H1 (cell line): ENCODE measurements around the gene EXT2. TPM values are rescaled to one million over a fixed set of nuclear protein-coding genes. Genes with fewer than 3 reads are reported as not detected.

Experiments used
- CTCF ChIA-PET: fragments of 300-600 bp; sonication (Branson Sonifier 250); formaldehyde crosslinking; loops from one replicate; lab custom pipeline; 2021; ENCODE audit not compliant: partially characterized antibody; lab: Charles Lee
- POLR2A ChIA-PET: fragments of 300-600 bp; sonication (Branson Sonifier 250); formaldehyde crosslinking; loops from one replicate; lab custom pipeline; 2021; ENCODE audit warnings: inconsistent platforms; ENCODE audit not compliant: partially characterized antibody; lab: Charles Lee
- DNase-seq, 2 experiments: peaks; one replicate each; pipeline versions ENCODE4 v3.0.0 to v3.0.0-alpha.2; 2010 to 2022; ENCODE audit warnings: low spot score in 2 of 2, low read depth in 1 of 2, mixed read lengths in 1 of 2
- FAIRE-seq: peaks from 2 replicates; lab custom pipeline; 2011; peaks lifted over from hg19 to GRCh38; lab: Jason Lieb, UNC
- H2AFZ ChIP-seq: 2 replicates; pipeline ENCODE4 v1.8.1; 2012; ENCODE audit warnings: low read length, inconsistent platforms
- H2AK5ac ChIP-seq: 2 replicates; pipeline ENCODE4 v1.6.1; 2013; ENCODE audit warnings: low read depth, low read length
- H2BK120ac ChIP-seq: replicated peaks from 2 replicates; pipeline ENCODE3; 2013; ENCODE audit warnings: low read depth, low read length, inconsistent platforms
- H2BK12ac ChIP-seq: 2 replicates; pipeline ENCODE4 v1.6.1; 2013; ENCODE audit warnings: low read depth, low read length
- H2BK15ac ChIP-seq: 2 replicates; pipeline ENCODE4 v1.6.1; 2013; ENCODE audit warnings: low read length
- H2BK20ac ChIP-seq: 2 replicates; pipeline ENCODE4 v1.6.1; 2013; ENCODE audit warnings: low read length
- H2BK5ac ChIP-seq: 2 replicates; pipeline ENCODE4 v1.6.1; 2013; ENCODE audit warnings: low read depth, low read length
- H3K14ac ChIP-seq: 2 replicates; pipeline ENCODE4 v1.6.1; 2013; ENCODE audit warnings: inconsistent platforms; ENCODE audit not compliant: insufficient read length
- H3K18ac ChIP-seq: 2 replicates; pipeline ENCODE4 v1.6.1; 2013; ENCODE audit warnings: low read length; ENCODE audit errors: extremely low read depth
- H3K23ac ChIP-seq: 2 replicates; pipeline ENCODE4 v1.6.1; 2013; ENCODE audit warnings: inconsistent platforms; ENCODE audit not compliant: insufficient read length
- H3K23me2 ChIP-seq: 2 replicates; pipeline ENCODE4 v1.6.1; 2013; ENCODE audit warnings: low read depth, low read length
- H3K27ac ChIP-seq: 2 replicates; pipeline ENCODE4 v1.6.1; 2011; ENCODE audit warnings: low read depth, low read length, inconsistent platforms
- H3K27me3 ChIP-seq, 4 experiments: replicated peaks in 1 of 4; 1 replicate in 1 of 4; 2 replicates in 3 of 4; pipeline versions ENCODE4 v1.6.1 to v1.8.1; 2011 to 2013; ENCODE audit warnings: low read length in 3 of 4, mild to moderate bottlenecking in 3 of 4, inconsistent platforms in 2 of 4, mixed read lengths in 2 of 4, moderate library complexity in 1 of 4; ENCODE audit not compliant: control insufficient read depth in 3 of 4, insufficient read depth in 3 of 4; ENCODE audit errors: extremely low read depth in 1 of 4
- H3K36me3 ChIP-seq, 4 experiments: 2 replicates each; pipeline versions ENCODE4 v1.6.1 to v1.8.1; 2011 to 2013; ENCODE audit warnings: mild to moderate bottlenecking in 4 of 4, low read length in 3 of 4, moderate library complexity in 2 of 4, control low read depth in 1 of 4, inconsistent platforms in 1 of 4; ENCODE audit not compliant: insufficient read depth in 4 of 4, control insufficient read depth in 2 of 4
- H3K4ac ChIP-seq: replicated peaks from 2 replicates; pipeline ENCODE3; 2013; ENCODE audit warnings: low read length, low read depth, mixed read lengths, inconsistent platforms; ENCODE audit not compliant: insufficient read length
- H3K4me1 ChIP-seq, 4 experiments: replicated peaks in 1 of 4; 1 replicate in 1 of 4; 2 replicates in 3 of 4; pipeline versions ENCODE4 v1.6.1 to v1.8.1; 2011 to 2013; ENCODE audit warnings: low read length in 3 of 4, inconsistent platforms in 2 of 4, mixed read lengths in 1 of 4; ENCODE audit not compliant: insufficient read depth in 4 of 4, control insufficient read depth in 3 of 4
- H3K4me2 ChIP-seq, 2 experiments: 2 replicates each; pipeline versions ENCODE4 v1.6.1 to v1.8.1; 2011 to 2013; ENCODE audit warnings: low read depth in 2 of 2, low read length in 2 of 2, control low read depth in 1 of 2, inconsistent platforms in 1 of 2, mild to moderate bottlenecking in 1 of 2; ENCODE audit not compliant: insufficient read depth in 1 of 2
- H3K4me3 ChIP-seq, 4 experiments: fragments of 200-600, 300-600 bp in 1 of 4; sonication (generic), shearing (Covaris generic), sonication (Bioruptor Twin) in 1 of 4; 2 replicates each; pipeline versions ENCODE4 v1.5.1 to v1.8.1; 2011 to 2016; ENCODE audit warnings: low read length in 4 of 4, low read depth in 3 of 4, control low read depth in 2 of 4, inconsistent platforms in 2 of 4, mild to moderate bottlenecking in 2 of 4, mixed read lengths in 1 of 4, moderate library complexity in 1 of 4; ENCODE audit not compliant: insufficient read depth in 2 of 4; ENCODE audit errors: extremely low read depth in 1 of 4
- H3K56ac ChIP-seq: replicated peaks from 2 replicates; pipeline ENCODE3; 2013; ENCODE audit warnings: low read depth, mild to moderate bottlenecking, mixed read lengths, low read length, inconsistent platforms; ENCODE audit not compliant: insufficient read length
- H3K79me1 ChIP-seq: 2 replicates; pipeline ENCODE4 v1.6.1; 2013; ENCODE audit warnings: low read depth, low read length, control low read depth
- H3K79me2 ChIP-seq, 2 experiments: 2 replicates each; pipeline versions ENCODE4 v1.6.1 to v1.8.1; 2012 to 2013; ENCODE audit warnings: low read length in 2 of 2, mild to moderate bottlenecking in 2 of 2, inconsistent platforms in 1 of 2; ENCODE audit not compliant: insufficient read depth in 2 of 2, control insufficient read depth in 1 of 2
- H3K9ac ChIP-seq, 4 experiments: replicated peaks in 1 of 4; 1 replicate in 1 of 4; 2 replicates in 3 of 4; pipeline versions ENCODE4 v1.6.1 to v1.8.1; 2011 to 2013; ENCODE audit warnings: low read depth in 3 of 4, low read length in 3 of 4, control low read depth in 2 of 4, mild to moderate bottlenecking in 2 of 4, moderate library complexity in 2 of 4, inconsistent platforms in 1 of 4; ENCODE audit errors: extremely low read depth in 1 of 4
- H3K9me3 ChIP-seq, 2 experiments: 2 replicates each; pipeline versions ENCODE4 v1.6.1 to v1.8.1; 2012 to 2013; ENCODE audit warnings: mild to moderate bottlenecking in 2 of 2, moderate library complexity in 2 of 2, control low read depth in 1 of 2, inconsistent platforms in 1 of 2, low read depth in 1 of 2, low read length in 1 of 2, mixed read lengths in 1 of 2; ENCODE audit not compliant: insufficient read depth in 2 of 2
- H4K20me1 ChIP-seq, 2 experiments: replicated peaks in 1 of 2; 2 replicates each; pipeline versions ENCODE3 to v1.8.1; 2011 to 2013; ENCODE audit warnings: inconsistent platforms in 2 of 2, low read length in 2 of 2, mild to moderate bottlenecking in 1 of 2; ENCODE audit not compliant: insufficient read depth in 2 of 2, control insufficient read depth in 1 of 2
- H4K5ac ChIP-seq: 2 replicates; pipeline ENCODE4 v1.6.1; 2013; ENCODE audit warnings: low read length, low read depth, mixed read lengths, inconsistent platforms; ENCODE audit not compliant: insufficient read length
- H4K8ac ChIP-seq: 2 replicates; pipeline ENCODE4 v1.8.0; 2013; ENCODE audit warnings: mild to moderate bottlenecking, moderate library complexity, low read length, inconsistent platforms; ENCODE audit not compliant: insufficient read depth; ENCODE audit errors: extremely low read depth
- H4K91ac ChIP-seq: replicated peaks from 2 replicates; pipeline ENCODE3; 2013; ENCODE audit warnings: low read length, mixed read lengths, inconsistent platforms; ENCODE audit not compliant: insufficient read length
- CBX8 ChIP-seq: fragments of 300-800, 300-1000 bp; sonication (generic); IDR thresholded peaks from 2 replicates; pipeline ENCODE4 v1.7.1; 2016; ENCODE audit warnings: low read depth, low read length, borderline replicate concordance
- EZH2 ChIP-seq: fragments of 200-600 bp; sonication (generic); IDR thresholded peaks from 2 replicates; pipeline ENCODE4 v1.7.1; 2012; ENCODE audit warnings: low read depth, mild to moderate bottlenecking, moderate library complexity, low read length, inconsistent platforms; ENCODE audit not compliant: severe bottlenecking
- MAFK ChIP-seq: IDR thresholded peaks from 2 replicates; pipeline ENCODE4 v1.6.1; 2012; ENCODE audit warnings: low read depth, mild to moderate bottlenecking, improper control_type of control experiment, low read length
- SIN3A ChIP-seq, 2 experiments: IDR thresholded peaks in 1 of 2; conservative IDR thresholded peaks in 1 of 2; 2 replicates each; pipeline ENCODE4 v1.6.1; 2011 to 2012; ENCODE audit warnings: low read length in 2 of 2, improper control_type of control experiment in 1 of 2, low read depth in 1 of 2, mild to moderate bottlenecking in 1 of 2
- SIX5 ChIP-seq: IDR thresholded peaks from 2 replicates; pipeline ENCODE4 v1.6.1; 2011; ENCODE audit warnings: mild to moderate bottlenecking, low read depth, low read length
- SP4 ChIP-seq: IDR thresholded peaks from 2 replicates; pipeline ENCODE4 v1.6.1; 2012; ENCODE audit warnings: low read length, inconsistent platforms
- TEAD4 ChIP-seq: IDR thresholded peaks from 2 replicates; pipeline ENCODE4 v1.6.1; 2012; ENCODE audit warnings: low read depth, low read length, inconsistent platforms, mixed read lengths
- ZNF274 ChIP-seq: IDR thresholded peaks from 2 replicates; pipeline ENCODE4 v1.7.0; 2012; ENCODE audit warnings: low read length, borderline replicate concordance; ENCODE audit errors: extremely low read depth
- WGBS, 2 experiments: shearing (Covaris generic) in 1 of 2; methylation state at CpG; one replicate each; pipeline versions ENCODE4 v1.1.6 to v1.1.7; 2013 to 2015; ENCODE audit warnings: low lambda C conversion rate in 2 of 2, mixed read lengths in 2 of 2, inconsistent platforms in 1 of 2, low coverage in 1 of 2, missing lambda C conversion rate in 1 of 2; ENCODE audit not compliant: insufficient replicate concordance in 2 of 2, insufficient coverage in 1 of 2, insufficient read length in 1 of 2; ENCODE audit errors: extremely low coverage in 1 of 2, missing lambda C conversion rate in 1 of 2; 5-methylcytosine and 5-hydroxymethylcytosine counted together
- polyA plus RNA-seq, 7 experiments: library from polyadenylated mRNA; depleted of rRNA in 3 of 7; stranded (reverse) in 5 of 7; unstranded in 2 of 7; fragments of >200 nt in 5 of 7; fragments of 200-250 nt in 2 of 7; gene quantifications; 1 replicate in 5 of 7; 2 replicates in 1 of 7; 4 replicates in 1 of 7; pipeline versions ENCODE4 v1.2.1 to v1.2.3, GENCODE V29; 2011 to 2013; ENCODE audit warnings: missing spikeins in 2 of 7, mixed read lengths in 2 of 7
- total RNA-seq: library from RNA; stranded (reverse); fragmentation: NEBNext Ultra II Directional; extraction: Animal tissue kit (Norgen Biotek cat#: 25700); gene quantifications from 2 replicates; pipeline ENCODE4 v1.2.1, GENCODE V29; 2021

EXT2 gene
- total and polyA plus RNA-seq, 2 of the 8 experiments (the other 6 are each of a cell fraction or from before 2014, with no cell fraction given) = 29.8 to 42.8 TPM

DNA sequence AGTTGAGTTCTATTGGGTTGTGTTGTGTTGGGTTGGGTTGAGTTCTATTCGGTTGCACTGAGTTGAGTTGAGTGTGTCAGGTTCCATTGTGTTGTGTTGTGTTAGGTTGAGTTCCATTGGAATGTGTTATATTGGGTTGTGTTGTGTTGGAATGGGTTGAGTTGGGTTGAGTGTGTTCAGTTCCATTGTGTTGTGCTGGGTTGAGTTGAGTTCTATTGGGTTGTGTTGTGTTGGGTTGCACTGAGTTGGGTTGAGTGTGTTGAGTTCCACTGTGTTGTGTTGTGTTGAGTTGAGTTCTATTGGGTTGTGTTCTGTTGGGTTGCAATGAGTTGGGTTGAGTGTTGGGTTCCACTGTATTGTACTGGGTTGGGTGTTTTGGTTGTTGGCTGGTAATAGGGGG is 178.9 kb downstream of the EXT2 start:
- Histone ChIP-seq H2AFZ (no peak overlapping the region), H4K20me1 (no peaks in the 10 kb centered on the region), H3K14ac (no peak overlapping the region), H3K23me2 (peaks cover 6% of the 10 kb centered on the region; the same call in 1 of the 2 replicates), H4K5ac (no peak overlapping the region), H3K79me2 (no peaks in the 10 kb centered on the region), H2BK12ac (no peak overlapping the region)
- TF ChIP-seq EZH2 = no peak
- TF ChIP-seq CBX8 = no peak
- no peak for TF ChIP-seq SIX5
- TF ChIP-seq SIN3A (conservative IDR thresholded peaks at IDR 0.05 in 1 of 2, IDR thresholded peaks at IDR 0.05 in 1 of 2; ENCODE audit: low read depth in 1 of 2, low read length in 2 of 2) = no peak
- TF ChIP-seq TEAD4 = no peak
- TF ChIP-seq MAFK = no peak
- TF ChIP-seq ZNF274 = no peak
- no peak for TF ChIP-seq SP4
- TF ChIP-seq, all 59 proteins: peak for 0
- CTCF ChIA-PET = interaction anchor here (2.0 kb wide), 1 partner anchor 154 kb away, joined by 4 read pairs; no protein-coding TSS in a partner anchor
- Histone ChIP-seq H3K27me3 (no peaks in the 10 kb centered on the region), H2BK5ac (no peak overlapping the region), H3K4me3 (no peak overlapping the region), H3K36me3 (no peaks in the 10 kb centered on the region), H3K4me1 (no peaks in the 10 kb centered on the region; a peak in 1 of 7 replicates), H3K56ac (no peak overlapping the region), H3K4me2 (no peak overlapping the region), H3K79me1 (no peaks in the 10 kb centered on the region), H3K9me3 (no peaks in the 10 kb centered on the region), H4K8ac (no peak overlapping the region), H2BK20ac (no peak overlapping the region), H3K4ac (no peak overlapping the region), H2BK15ac (no peak overlapping the region), H3K18ac (no peak overlapping the region), H3K9ac (no peak overlapping the region), H3K27ac (no peak overlapping the region), H2AK5ac (no peak overlapping the region), H4K91ac (no peak overlapping the region), H3K23ac (no peak overlapping the region), H2BK120ac (no peak overlapping the region)
- POLR2A ChIA-PET = no interaction called here
- DNase-seq = no peak
- no peak for FAIRE-seq
- WGBS, 2 experiments = 86% methylated on average over 1 of the region's 1 CpG; no CpG with 5 or more reads in 1 of the 2 experiments
